Activated B cell treated with CpG ODN at 0.5 μM for 24 hours (primary cell): ENCODE results near the gene PTPN12. TPM values are rescaled to one million over a fixed set of nuclear protein-coding genes. Genes with fewer than 3 reads are reported as not detected.
"Not testable (repeated sequence)": the region's sequence is repeated elsewhere in the genome, so short reads cannot be mapped to it uniquely, and the experiment has no call there.

Source experiments
- ATAC-seq: fragments of 200-7000 bp; cut with Tn5 transposase; one replicate; pipeline ENCODE4 v1.10.0; 2021; ENCODE audit warnings: low read depth, mild to moderate bottlenecking, moderate library complexity
- CTCF ChIA-PET: fragments of 350-600 bp; sonication (Branson Sonifier 250); formaldehyde crosslinking; loops from one replicate; lab custom pipeline; 2021; ENCODE audit warnings: antibody characterized with exemption; lab: Charles Lee
- POLR2A ChIA-PET: fragments of 350-600 bp; sonication (Branson Sonifier 250); formaldehyde crosslinking; loops from one replicate; lab custom pipeline; 2021; ENCODE audit warnings: antibody characterized with exemption; lab: Charles Lee
- DNase-seq: peaks from one replicate; pipeline ENCODE4 v3.0.0; 2022
- H3K27ac Mint-ChIP-seq: one replicate; pipeline ENCODE4 v1.8.0; 2020; ENCODE audit warnings: mixed read lengths
- H3K27me3 Mint-ChIP-seq: one replicate; pipeline ENCODE4 v1.8.0; 2021; ENCODE audit warnings: mixed read lengths
- H3K36me3 Mint-ChIP-seq: one replicate; pipeline ENCODE4 v1.8.0; 2021; ENCODE audit warnings: low read depth, mixed read lengths
- H3K4me1 Mint-ChIP-seq: one replicate; pipeline ENCODE4 v1.8.0; 2021; ENCODE audit warnings: mixed read lengths
- H3K4me3 Mint-ChIP-seq: one replicate; pipeline ENCODE4 v1.8.0; 2020; ENCODE audit warnings: mild to moderate bottlenecking, mixed read lengths
- H3K9me3 Mint-ChIP-seq: one replicate; pipeline ENCODE4 v1.8.0; 2020; ENCODE audit warnings: mixed read lengths
- intact Hi-C: fragments of 100-400 bp; cut with micrococcal nuclease; formaldehyde crosslinking; loops from one replicate; pipeline ENCODE4 v1.15.1; 2024
- total RNA-seq: library from RNA; stranded (reverse); gene quantifications from 2 replicates; pipeline ENCODE4 v1.2.3, GENCODE V29; 2022
- TF ChIP-seq, protein P1 (sequence below): fragments of 200-600 bp; IDR thresholded peaks from one replicate; pipeline ENCODE4 v1.8.0; 2022; ENCODE audit warnings: antibody characterized with exemption, mild to moderate bottlenecking

PTPN12 gene
- total RNA-seq, 1 donor from 2014 or later = 39.2 TPM

DNA sequence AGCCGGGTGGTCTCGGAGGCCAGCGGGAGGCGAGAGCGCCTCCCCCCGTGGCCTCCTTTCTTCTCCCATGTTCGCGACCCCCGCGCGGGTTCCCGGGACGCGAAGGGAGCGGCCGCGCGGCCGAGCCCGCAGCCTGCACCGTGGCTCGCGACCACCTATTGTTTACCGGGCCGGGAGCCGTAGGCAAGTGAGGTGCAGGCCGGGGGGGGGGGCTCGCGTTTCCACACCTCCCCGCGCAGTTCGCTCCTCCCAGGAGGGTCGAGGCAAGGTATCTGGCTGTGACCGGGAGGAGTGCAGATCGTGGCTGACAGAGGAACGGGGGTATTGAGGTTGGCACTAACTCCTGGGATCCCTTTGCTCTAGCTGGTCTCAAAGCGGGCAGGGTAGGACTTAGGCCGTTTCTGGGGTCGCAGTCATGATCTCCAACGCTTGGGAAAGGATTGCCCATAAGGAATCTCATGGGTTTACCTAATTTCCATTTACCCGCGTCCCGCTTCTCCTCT lies 734 bp downstream of the PTPN12 start:
- ChIA-PET POLR2A (interaction anchor here (0.6 to 3.1 kb wide), 4 partner anchors 11 to 144 kb away, joined by 3 to 70 read pairs (median 4); partner anchors contain the start of gene GSAP), CTCF (no interaction called here)
- Mint-ChIP-seq H3K36me3 (peaks cover 8% of the 10 kb centered on the region), H3K27ac (peak overlapping the region; percentile 74), H3K4me3 (peak overlapping the region; percentile 98), H3K27me3 (no peaks in the 10 kb centered on the region), H3K9me3 (no peaks in the 10 kb centered on the region), H3K4me1 (peaks cover 33% of the 10 kb centered on the region)
- intact Hi-C loops = loop anchor here (1.0 to 5.0 kb wide), 5 partner anchors 10 to 219 kb away; partner anchors contain the start of gene RSBN1L
- ATAC-seq (peak; percentile 3), DNase-seq (no peak)
- TF ChIP-seq, protein P1, sequence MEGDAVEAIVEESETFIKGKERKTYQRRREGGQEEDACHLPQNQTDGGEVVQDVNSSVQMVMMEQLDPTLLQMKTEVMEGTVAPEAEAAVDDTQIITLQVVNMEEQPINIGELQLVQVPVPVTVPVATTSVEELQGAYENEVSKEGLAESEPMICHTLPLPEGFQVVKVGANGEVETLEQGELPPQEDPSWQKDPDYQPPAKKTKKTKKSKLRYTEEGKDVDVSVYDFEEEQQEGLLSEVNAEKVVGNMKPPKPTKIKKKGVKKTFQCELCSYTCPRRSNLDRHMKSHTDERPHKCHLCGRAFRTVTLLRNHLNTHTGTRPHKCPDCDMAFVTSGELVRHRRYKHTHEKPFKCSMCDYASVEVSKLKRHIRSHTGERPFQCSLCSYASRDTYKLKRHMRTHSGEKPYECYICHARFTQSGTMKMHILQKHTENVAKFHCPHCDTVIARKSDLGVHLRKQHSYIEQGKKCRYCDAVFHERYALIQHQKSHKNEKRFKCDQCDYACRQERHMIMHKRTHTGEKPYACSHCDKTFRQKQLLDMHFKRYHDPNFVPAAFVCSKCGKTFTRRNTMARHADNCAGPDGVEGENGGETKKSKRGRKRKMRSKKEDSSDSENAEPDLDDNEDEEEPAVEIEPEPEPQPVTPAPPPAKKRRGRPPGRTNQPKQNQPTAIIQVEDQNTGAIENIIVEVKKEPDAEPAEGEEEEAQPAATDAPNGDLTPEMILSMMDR = no peak

DNA sequence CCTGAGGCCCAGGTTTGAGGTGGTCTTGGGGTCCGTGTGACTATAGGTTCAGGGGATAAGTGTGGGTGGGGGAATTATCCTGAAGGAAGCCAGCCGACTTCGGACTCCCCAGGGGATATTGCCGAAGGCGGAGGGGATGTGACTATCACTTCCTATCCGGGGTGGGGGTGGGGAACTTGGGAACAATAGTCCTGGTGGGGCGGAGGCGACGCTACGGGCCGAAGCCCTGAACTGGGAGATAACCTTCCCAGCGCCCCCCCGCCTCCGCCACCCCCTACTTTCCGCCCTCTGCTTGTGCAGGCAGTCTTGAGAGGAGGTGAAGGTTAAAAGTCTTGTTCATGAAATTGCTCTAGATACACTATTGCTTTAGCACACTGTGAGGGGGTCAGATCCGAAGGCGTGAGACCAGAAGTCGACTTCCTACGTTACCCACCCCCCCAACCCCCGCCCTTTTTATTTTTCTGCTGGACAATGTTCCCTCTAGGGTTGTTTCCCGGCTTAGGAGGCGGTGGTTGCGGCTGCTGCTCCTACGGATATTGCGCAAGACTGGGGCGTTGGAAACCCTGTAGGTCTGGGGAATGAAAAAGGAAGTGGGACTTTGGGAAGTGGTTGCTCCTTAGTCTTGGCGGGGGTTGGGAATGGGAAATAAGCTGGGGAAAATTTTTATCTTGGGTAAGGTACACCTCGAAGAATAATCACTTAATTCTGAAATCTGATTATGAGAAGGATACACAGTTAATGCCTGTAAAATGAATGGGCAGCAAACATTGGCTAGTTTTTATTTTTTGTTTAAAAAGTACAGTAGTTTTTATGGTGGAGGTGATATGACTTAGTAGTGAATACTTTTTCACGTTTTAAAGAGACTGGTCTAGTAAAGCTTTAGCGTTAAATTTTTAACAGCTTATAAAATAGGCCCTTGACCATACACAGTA lies 1.5 kb downstream of the PTPN12 start:
- Mint-ChIP-seq H3K36me3 (peaks cover 8% of the 10 kb centered on the region), H3K4me1 (peaks cover 38% of the 10 kb centered on the region), H3K9me3 (no peaks in the 10 kb centered on the region), H3K27ac (peak overlapping the region; percentile 74), H3K4me3 (peak overlapping the region; percentile 98), H3K27me3 (no peaks in the 10 kb centered on the region)
- DNase-seq = no peak
- TF ChIP-seq, protein P1 = no peak
- ATAC-seq = no peak
- ChIA-PET POLR2A (interaction anchor here (0.6 to 1.5 kb wide), 5 partner anchors 10 to 343 kb away, joined by 3 to 10 read pairs (median 4); partner anchors contain the start of gene GSAP), CTCF (no interaction called here)
- intact Hi-C loops = loop anchor here (1.0 to 5.0 kb wide), 4 partner anchors 10 to 219 kb away; partner anchors contain the start of gene RSBN1L

DNA sequence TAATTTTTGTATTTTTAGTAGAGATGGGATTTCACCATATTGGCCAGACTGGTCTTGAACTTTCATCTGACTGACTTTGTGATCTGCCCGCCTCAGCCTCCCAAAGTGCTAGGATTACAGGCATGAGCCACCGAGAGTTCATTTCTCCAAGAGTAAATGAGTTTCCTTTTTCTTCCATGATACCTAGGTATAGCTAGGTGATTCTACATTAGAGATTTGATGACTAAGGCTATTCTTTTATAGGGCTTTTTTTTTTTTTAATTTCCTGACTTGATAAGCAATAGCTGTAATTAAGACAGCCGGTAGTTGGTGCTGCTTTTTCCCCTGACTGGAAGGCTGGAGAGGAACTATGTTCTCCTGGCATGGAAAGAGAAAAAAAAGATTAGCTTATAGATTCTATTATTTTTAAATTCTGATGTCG lies 3.3 kb downstream of the PTPN12 start:
- TF ChIP-seq, protein P1 = no peak
- Mint-ChIP-seq H3K9me3 (no peaks in the 10 kb centered on the region), H3K36me3 (peaks cover 8% of the 10 kb centered on the region), H3K27ac (no peak overlapping the region), H3K4me1 (peaks cover 49% of the 10 kb centered on the region), H3K27me3 (no peaks in the 10 kb centered on the region), H3K4me3 (no peak overlapping the region)
- DNase-seq (no peak), ATAC-seq (no peak)
- ChIA-PET POLR2A (interaction anchor here (0.7 to 0.9 kb wide), 2 partner anchors 125 to 171 kb away, joined by 3 read pairs; no protein-coding TSS in a partner anchor), CTCF (no interaction called here)
- intact Hi-C loops = no loop called here

DNA sequence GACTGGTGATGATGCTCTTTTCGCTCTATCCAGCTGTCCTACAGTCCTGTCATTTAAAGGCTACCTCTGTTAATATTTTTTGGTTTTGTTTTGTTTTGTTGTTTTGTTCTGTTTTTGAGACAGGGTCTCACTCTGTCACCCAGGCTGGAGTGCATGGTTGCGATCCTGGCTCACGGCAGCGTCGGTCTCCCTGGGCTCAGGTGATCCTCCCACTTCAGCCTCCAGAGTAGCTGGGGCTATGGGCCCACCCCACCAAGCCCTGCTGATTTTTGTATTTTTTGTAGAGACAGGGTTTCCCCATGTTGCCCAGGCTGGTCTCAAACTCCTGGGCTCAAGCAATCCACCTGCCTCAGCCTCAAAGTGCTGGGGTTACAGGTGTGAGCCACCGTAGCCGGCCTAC lies 3.9 kb downstream of the PTPN12 start:
- Mint-ChIP-seq H3K27ac (peak overlapping the region; percentile 30), H3K4me1 (peaks cover 47% of the 10 kb centered on the region)
- POLR2A ChIA-PET = interaction anchor here (0.6 to 0.9 kb wide), 2 partner anchors 125 to 126 kb away, joined by 3 to 4 read pairs; partner anchors contain the start of gene GSAP
- H3K4me3 Mint-ChIP-seq, H3K36me3 Mint-ChIP-seq, intact Hi-C loops, H3K27me3 Mint-ChIP-seq, CTCF ChIA-PET, H3K9me3 Mint-ChIP-seq, DNase-seq, ATAC-seq: not testable (repeated sequence)

DNA sequence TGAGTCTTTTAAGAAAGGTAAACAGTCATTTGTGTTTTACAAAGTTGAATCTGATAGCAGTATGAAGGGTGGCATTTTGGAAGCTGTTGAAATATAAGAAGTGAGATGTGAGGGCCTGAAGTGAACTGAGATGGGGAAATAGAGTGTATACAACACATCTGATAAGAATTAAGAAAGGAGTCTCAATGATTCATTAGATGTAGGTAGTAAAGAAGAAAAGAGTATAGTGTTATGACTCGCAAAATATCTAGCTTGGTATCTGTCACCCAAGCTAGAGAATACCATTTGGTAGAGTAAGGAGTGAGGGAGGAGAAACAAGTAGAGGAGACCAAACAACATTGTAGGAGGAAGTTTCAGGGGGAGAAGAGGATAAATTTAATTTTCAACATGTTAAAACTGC lies 5.3 kb downstream of the PTPN12 start:
- Mint-ChIP-seq H3K9me3 (no peaks in the 10 kb centered on the region), H3K27ac (peak overlapping the region; percentile 37), H3K4me3 (no peak overlapping the region), H3K4me1 (peaks cover 51% of the 10 kb centered on the region), H3K36me3 (peaks cover 6% of the 10 kb centered on the region), H3K27me3 (no peaks in the 10 kb centered on the region)
- DNase-seq (no peak), ATAC-seq (no peak)
- ChIA-PET POLR2A (interaction anchor here (0.5 to 2.2 kb wide), 3 partner anchors 11 to 128 kb away, joined by 3 to 8 read pairs (median 8); no protein-coding TSS in a partner anchor), CTCF (interaction anchor here (1.8 kb wide), 1 partner anchor 109 kb away, joined by 6 read pairs; no protein-coding TSS in a partner anchor)
- intact Hi-C loops = no loop called here
- TF ChIP-seq, protein P1 = no peak
